ENCODE data around the gene NRL. TPM values are rescaled to one million over a fixed set of nuclear protein-coding genes. Genes with fewer than 3 reads are reported as not detected.

Gene NRL
- total RNA-seq, 1 experiment from 2014 or later, result 1.4 TPM

DNA sequence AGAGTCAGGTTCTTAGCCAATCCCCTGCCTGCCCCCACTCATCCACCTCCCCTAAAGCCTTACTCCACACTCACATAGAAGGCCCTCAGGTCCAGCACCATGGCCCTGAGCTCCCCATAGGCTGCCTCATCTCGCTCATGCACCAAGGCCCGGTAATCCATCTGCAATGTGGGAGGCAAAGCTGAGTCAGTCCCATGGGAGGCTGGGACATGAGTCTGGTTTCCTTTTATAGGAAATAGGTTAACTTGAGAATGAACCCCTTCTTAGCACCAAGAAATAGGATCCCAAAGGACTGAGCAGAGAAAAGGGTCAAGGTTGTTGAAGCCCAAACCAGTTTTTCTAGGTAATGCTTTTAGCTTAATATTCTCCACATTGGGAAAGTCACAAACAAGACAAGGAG lies 28.8 kb upstream of the NRL start:
- ChIA-PET POLR2A (interaction anchor here (0.6 kb wide), 1 partner anchor 774 kb away, joined by 3 read pairs; no protein-coding TSS in a partner anchor), CTCF (no interaction called here)
- DNase-seq (ENCODE audit: low read depth, low spot score) (no peak), ATAC-seq (no peak)
- in situ Hi-C loops (cut with HindIII; ENCODE audit: low pct_unique_long_range_greater_than_20kb, low sequenced_read_pairs) (no loop called here), intact Hi-C loops (cut with micrococcal nuclease; ENCODE audit: unreplicated experiment) (no loop called here)
- Histone ChIP-seq H3K27me3 (ENCODE audit: control insufficient read depth, insufficient read depth, low read length) (no peaks in the 10 kb centered on the region), H3K9me3 (ENCODE audit: control insufficient read depth, insufficient read depth, low read depth, low read length) (no peaks in the 10 kb centered on the region), H3K27ac (ENCODE audit: low read length) (no peak overlapping the region), H3K36me3 (ENCODE audit: control insufficient read depth, insufficient read depth, low read length) (peaks cover 3% of the 10 kb centered on the region; the same call in 1 of the 2 replicates), H3K4me1 (ENCODE audit: control insufficient read depth, insufficient read depth, low read length) (peaks cover 16% of the 10 kb centered on the region), H3K4me3 (ENCODE audit: low read depth in 2 of 2, low read length in 2 of 2) (no peak overlapping the region)
- no TSS peak for BruUV-seq (replicated peaks)
- no peak for TF ChIP-seq TCF7L2 (IDR thresholded peaks at IDR 0.05; ENCODE audit: low read depth, low read length)
- TF ChIP-seq, protein P1, sequence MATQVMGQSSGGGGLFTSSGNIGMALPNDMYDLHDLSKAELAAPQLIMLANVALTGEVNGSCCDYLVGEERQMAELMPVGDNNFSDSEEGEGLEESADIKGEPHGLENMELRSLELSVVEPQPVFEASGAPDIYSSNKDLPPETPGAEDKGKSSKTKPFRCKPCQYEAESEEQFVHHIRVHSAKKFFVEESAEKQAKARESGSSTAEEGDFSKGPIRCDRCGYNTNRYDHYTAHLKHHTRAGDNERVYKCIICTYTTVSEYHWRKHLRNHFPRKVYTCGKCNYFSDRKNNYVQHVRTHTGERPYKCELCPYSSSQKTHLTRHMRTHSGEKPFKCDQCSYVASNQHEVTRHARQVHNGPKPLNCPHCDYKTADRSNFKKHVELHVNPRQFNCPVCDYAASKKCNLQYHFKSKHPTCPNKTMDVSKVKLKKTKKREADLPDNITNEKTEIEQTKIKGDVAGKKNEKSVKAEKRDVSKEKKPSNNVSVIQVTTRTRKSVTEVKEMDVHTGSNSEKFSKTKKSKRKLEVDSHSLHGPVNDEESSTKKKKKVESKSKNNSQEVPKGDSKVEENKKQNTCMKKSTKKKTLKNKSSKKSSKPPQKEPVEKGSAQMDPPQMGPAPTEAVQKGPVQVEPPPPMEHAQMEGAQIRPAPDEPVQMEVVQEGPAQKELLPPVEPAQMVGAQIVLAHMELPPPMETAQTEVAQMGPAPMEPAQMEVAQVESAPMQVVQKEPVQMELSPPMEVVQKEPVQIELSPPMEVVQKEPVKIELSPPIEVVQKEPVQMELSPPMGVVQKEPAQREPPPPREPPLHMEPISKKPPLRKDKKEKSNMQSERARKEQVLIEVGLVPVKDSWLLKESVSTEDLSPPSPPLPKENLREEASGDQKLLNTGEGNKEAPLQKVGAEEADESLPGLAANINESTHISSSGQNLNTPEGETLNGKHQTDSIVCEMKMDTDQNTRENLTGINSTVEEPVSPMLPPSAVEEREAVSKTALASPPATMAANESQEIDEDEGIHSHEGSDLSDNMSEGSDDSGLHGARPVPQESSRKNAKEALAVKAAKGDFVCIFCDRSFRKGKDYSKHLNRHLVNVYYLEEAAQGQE (IDR thresholded peaks at IDR 0.05; ENCODE audit: insufficient read depth in 1 of 2, low read depth in 2 of 2, low read length in 1 of 2), result no peak
- no peak for TF ChIP-seq SIN3A (IDR thresholded peaks at IDR 0.05; ENCODE audit: borderline replicate concordance, insufficient read depth, low read depth, low read length)
- no peak for TF ChIP-seq POLR2AphosphoS5 (IDR thresholded peaks at IDR 0.05; ENCODE audit: low read depth, low read length)
- TF ChIP-seq, protein P2, sequence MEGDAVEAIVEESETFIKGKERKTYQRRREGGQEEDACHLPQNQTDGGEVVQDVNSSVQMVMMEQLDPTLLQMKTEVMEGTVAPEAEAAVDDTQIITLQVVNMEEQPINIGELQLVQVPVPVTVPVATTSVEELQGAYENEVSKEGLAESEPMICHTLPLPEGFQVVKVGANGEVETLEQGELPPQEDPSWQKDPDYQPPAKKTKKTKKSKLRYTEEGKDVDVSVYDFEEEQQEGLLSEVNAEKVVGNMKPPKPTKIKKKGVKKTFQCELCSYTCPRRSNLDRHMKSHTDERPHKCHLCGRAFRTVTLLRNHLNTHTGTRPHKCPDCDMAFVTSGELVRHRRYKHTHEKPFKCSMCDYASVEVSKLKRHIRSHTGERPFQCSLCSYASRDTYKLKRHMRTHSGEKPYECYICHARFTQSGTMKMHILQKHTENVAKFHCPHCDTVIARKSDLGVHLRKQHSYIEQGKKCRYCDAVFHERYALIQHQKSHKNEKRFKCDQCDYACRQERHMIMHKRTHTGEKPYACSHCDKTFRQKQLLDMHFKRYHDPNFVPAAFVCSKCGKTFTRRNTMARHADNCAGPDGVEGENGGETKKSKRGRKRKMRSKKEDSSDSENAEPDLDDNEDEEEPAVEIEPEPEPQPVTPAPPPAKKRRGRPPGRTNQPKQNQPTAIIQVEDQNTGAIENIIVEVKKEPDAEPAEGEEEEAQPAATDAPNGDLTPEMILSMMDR (IDR thresholded peaks at IDR 0.05), result no peak

DNA sequence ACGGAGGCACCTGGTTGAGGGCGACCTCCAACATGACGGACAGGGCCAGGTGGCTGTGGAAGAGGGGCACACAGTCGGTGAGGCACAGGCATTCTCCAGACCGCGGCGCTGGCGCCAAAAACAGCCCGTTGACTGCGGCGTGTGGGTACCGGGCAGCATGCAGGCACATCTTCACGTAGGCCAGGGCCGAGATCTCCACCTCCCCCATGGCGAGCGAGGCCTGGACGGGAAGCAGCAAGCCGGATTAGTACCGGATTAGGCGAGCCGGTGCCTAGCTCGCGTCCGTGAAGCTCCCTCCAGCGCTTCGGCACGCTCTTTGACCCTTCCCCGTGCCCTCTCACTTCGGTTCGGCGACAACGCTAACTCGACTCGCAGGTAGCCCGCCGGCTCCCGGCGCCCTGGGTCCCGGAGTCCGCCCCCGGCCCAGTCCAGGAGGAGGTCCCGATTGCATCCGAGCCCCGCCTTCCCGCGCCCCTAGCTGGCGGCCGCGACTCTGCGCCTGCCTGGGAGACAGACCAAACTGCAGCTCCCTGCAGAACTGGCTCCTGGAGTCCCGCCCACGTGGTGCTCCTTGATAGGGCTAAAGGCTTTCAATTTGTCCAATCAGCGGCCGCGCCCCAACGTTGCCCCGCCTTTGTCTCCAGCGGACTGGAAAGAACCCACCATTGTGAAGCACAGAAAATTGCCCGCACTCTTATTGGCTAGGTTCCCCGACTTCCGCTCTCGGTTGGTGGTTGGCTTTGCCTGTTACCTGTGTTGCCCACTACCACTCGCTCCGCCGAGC lies 26.5 kb upstream of the NRL start, which contains the start of gene EMC9:
Gene EMC9, minus strand, starts transcription at position 495 of the 784 bp plus-strand sequence. Its CDS starts 287 bp downstream, at position 208.
- H3K27ac ChIP-seq (ENCODE audit: low read length), result peak within 1 kb of the TSS; percentile 89
- POLR2A ChIA-PET, result interaction anchor here (0.5 kb wide), 1 partner anchor 89 kb away, joined by 3 read pairs; no protein-coding TSS in a partner anchor
- CTCF ChIA-PET, result no interaction called here
- in situ Hi-C loops (cut with HindIII; ENCODE audit: low pct_unique_long_range_greater_than_20kb, low sequenced_read_pairs), result no loop called here
- peak; percentile 86 for DNase-seq (ENCODE audit: low read depth, low spot score)
- TF ChIP-seq TCF7L2 (IDR thresholded peaks at IDR 0.05; ENCODE audit: low read depth, low read length) (no peak), SIN3A (IDR thresholded peaks at IDR 0.05; ENCODE audit: borderline replicate concordance, insufficient read depth, low read depth, low read length) (peak; percentile 34; the same call in 1 of the 2 replicates), POLR2AphosphoS5 (IDR thresholded peaks at IDR 0.05; ENCODE audit: low read depth, low read length) (peak; percentile 70)
- TF ChIP-seq, protein P1 (IDR thresholded peaks at IDR 0.05; ENCODE audit: insufficient read depth in 1 of 2, low read depth in 2 of 2, low read length in 1 of 2), result 0 out of 4 replicates have a peak, but pooled peaks of 1 of the 2 experiments have one; percentile 19
- TF ChIP-seq, protein P2 (IDR thresholded peaks at IDR 0.05), result no peak
- H3K36me3 ChIP-seq (ENCODE audit: control insufficient read depth, insufficient read depth, low read length), result no peaks in the 10 kb centered on the region; the same call in 1 of the 2 replicates
- H3K4me3 ChIP-seq (ENCODE audit: low read depth in 2 of 2, low read length in 2 of 2), result peak within 1 kb of the TSS; percentile 81 to 92
- peak; percentile 90 for ATAC-seq
- peaks cover 30% of the 10 kb centered on the region for H3K4me1 ChIP-seq (ENCODE audit: control insufficient read depth, insufficient read depth, low read length)
- H3K9me3 ChIP-seq (ENCODE audit: control insufficient read depth, insufficient read depth, low read depth, low read length), result no peaks in the 10 kb centered on the region
- TSS peak; percentile 65 for BruUV-seq (replicated peaks)
- intact Hi-C loops (cut with micrococcal nuclease; ENCODE audit: unreplicated experiment), result no loop called here
- H3K27me3 ChIP-seq (ENCODE audit: control insufficient read depth, insufficient read depth, low read length), result no peaks in the 10 kb centered on the region
